Kidney capillary endothelial cell (primary cell): ENCODE results near the gene TREH.
"Not testable (repeated sequence)": the region's sequence is repeated elsewhere in the genome, so short reads cannot be mapped to it uniquely, and the experiment has no call there.

Experiments
- DNase-seq: peaks from one replicate; pipeline ENCODE4 v3.0.0-alpha.2; 2018; ENCODE audit warnings: low spot score

TREH gene, protein sequence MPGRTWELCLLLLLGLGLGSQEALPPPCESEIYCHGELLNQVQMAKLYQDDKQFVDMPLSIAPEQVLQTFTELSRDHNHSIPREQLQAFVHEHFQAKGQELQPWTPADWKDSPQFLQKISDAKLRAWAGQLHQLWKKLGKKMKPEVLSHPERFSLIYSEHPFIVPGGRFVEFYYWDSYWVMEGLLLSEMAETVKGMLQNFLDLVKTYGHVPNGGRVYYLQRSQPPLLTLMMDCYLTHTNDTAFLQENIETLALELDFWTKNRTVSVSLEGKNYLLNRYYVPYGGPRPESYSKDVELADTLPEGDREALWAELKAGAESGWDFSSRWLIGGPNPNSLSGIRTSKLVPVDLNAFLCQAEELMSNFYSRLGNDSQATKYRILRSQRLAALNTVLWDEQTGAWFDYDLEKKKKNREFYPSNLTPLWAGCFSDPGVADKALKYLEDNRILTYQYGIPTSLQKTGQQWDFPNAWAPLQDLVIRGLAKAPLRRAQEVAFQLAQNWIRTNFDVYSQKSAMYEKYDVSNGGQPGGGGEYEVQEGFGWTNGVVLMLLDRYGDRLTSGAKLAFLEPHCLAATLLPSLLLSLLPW

DNA sequence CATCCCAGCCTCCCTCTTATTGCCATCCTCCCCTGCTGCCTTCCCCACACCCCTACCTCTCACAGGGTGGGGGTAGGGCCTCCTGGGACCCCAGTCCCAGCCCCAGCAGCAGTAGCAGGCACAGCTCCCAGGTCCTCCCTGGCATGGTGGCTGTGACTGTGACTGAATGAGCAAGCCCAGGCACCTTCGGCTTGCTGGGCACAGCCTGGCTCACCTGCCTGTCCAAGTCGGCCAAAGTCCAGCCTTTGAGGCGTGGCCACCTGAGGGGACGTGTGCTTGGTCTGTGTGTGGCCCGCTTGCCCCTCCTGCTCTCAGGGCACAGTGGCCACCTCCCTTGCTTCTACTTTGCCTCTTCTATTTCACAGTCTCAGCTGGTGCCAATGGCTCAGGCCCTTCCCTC, at the start of gene TREH:
TREH (minus strand) TSS at position 168 of the 400 bp plus-strand sequence; CDS start at position 145, 23 bp downstream.
- DNase-seq = no peak

DNA sequence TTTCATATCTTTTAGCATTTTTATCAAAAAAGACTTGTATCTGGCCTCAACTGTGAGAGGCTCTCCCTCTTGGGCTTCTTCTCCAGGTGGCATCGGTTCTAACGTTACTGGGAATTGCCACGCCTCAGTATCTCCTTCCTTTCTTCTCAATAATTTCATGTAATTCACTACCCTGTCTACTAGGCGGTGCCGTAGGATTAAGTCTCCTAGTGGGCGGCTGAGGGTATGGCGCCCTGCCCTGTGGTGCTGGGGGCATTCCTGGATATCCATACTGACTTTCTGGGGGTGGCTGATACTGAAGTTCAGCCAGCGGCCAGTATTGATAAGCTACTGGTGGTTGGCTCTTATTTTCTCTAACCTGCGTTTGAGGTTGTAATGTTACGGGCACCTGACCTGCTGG, 48.7 kb upstream of the TREH start:
- not testable (repeated sequence) for DNase-seq

DNA sequence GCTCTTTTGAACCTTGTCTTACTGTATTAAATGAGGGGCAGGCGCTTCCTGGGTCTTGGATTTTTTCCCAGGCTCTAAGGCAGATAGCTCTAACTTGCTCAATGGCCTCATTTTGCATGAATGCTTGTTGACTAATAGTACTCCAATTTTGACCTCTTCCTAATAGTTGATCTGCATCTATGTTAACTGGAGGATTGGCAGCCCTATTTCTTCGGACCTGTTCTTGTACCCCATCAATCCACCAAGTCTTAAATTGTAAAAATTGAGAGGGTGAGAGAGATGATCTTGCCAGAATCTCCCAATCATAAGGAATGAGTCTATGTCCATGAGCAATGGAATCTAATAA, 48.2 kb upstream of the TREH start:
- DNase-seq = not testable (repeated sequence)

DNA sequence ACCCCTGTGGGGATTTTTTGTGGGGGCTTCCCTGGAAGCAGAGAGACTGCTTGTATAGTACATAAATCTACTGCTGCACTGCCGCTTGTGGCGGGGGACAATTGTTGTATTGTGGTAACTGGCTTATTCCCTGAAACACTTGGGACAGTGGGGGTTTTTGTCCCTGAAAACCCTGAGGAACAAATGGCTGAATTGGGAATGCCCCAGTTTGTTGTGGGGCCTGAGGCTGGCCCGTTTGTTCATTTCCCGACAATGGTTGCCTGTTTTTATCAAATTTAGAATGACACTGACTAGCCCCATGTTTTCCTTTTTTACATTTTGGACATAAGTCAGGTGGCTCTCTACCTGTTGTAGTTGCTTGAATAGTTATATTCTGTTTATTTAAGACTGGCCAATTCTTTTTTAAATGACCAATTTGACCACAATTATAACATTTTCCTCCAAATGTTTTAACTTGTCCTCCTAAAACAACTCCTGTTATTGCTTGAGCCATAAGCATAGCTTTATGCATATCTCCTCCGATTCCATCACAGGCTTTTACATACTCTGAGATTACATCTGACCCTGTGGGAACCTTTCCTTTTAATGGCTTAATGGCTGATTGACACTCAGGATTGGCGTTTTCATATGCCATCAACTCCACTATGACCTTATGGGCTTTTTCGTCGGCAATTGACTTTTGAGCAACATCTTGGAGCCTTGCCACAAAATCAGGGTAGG, 47.7 kb upstream of the TREH start:
- not testable (repeated sequence) for DNase-seq

DNA sequence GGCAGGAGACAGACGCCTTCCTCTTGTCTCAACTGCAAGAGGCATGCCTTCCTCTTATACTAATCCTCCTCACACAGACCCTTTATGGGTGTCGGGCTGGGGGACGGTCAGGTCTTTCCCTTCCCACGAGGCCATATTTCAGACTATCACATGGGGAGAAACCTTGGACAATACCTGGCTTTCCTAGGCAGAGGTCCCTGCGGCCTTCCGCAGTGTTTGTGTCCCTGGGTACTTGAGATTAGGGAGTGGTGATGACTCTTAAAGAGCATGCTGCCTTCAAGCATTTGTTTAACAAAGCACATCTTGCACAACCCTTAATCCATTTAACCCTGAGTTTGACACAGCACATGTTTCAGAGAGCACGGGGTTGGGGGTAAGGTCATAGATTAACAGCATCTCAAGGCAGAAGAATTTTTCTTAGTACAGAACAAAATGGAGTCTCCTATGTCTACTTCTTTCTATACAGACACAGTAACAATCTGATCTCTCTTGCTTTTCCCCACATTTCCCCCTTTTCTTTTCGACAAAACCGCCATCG, 42.1 kb upstream of the TREH start:
- not testable (repeated sequence) for DNase-seq

DNA sequence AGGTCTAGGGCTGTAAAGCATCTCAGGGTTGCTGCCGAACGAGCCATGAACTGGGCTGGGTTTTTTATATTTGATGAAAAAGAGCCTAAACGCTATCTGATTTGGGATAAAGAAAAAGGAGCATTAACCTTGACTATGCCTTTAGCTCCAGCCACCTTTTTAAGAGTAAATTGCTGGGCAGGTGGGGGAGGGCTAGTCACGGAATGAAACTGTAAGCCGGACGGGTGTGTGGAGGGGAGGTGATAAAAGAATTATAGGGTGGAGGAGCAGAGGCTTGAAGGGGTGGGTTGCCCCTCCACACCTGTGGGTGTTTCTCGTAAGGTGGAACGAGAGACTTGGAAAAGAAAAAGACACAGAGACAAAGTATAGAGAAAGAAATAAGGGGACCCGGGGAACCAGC, 41.3 kb upstream of the TREH start:
- not testable (repeated sequence) for DNase-seq

DNA sequence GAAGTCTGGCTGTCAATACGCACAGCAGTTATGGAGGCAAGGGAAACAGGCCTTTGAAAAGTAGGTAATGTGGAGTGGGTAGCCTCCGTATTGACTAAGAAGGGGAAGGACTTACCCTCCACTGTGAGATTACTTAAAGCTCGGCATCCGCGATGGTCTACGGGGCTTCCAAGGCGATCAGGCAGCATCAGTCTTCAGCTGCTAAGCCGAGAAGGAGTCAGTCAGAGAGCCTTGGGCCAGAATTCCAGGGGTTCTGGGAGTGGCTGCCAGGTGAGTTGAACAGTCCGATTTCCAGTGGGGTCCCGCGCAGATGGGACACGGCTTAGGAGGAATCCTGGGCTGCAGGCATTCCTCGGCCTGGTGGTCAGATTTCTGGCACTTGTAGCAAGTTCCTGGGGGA, 40.6 kb upstream of the TREH start:
- DNase-seq = not testable (repeated sequence)

DNA sequence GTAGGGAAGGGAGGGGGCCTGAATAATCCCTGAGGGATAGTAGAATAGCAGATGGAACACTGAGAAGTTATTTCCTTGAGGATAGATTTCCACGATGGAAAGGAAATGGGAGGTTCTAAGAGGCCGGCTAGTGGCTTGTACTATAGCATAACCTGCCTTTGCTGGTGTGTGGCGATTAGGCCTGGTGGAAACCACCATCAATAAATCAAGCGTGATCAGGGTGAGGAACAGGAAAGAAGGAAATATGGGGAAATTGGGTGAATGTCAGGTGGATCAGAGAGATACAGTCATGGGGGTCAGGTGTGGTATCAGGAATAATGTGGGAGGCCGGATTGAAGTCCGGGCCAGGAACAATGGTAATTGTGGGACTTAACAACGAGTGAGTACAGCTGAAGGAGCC, 39.1 kb upstream of the TREH start:
- DNase-seq = not testable (repeated sequence)

DNA sequence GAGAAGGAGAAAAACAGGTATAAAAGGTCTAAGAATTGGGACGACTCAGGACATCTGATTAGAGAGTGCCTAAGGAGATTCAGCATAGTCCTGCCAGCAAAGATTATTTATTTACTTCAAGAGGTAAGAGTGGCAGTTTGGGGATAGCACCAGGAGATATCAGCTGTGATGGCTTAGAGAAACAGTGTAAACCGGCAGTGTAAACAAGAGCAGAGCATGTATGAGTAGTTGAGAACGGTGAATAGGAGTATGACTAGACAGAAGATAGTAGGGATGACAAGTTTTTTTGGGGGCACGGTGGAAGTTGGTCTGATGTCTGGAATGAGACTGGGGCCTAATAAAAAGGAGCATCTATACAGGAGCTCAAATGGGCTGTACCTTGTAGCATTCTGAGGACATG, 38.3 kb upstream of the TREH start:
- not testable (repeated sequence) for DNase-seq

DNA sequence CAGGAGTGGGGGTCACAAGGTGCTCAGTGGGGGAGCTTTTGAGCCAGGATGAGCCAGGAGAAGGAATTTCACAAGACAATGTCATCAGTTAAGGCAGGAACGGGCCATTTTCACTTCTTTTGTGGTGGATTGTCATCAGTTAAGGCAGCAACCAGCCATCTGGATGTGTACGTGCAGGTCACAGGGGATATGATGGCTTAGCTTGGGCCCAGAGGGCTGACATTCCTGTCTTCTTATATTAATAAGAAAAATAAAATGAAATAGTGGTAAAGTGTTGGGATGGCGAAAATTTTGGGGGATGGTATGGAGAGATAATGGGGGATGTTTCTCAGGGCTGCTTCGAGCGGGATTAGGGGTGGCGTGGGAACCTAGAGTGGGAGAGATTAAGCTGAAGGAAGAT, 37.8 kb upstream of the TREH start:
- DNase-seq = not testable (repeated sequence)

DNA sequence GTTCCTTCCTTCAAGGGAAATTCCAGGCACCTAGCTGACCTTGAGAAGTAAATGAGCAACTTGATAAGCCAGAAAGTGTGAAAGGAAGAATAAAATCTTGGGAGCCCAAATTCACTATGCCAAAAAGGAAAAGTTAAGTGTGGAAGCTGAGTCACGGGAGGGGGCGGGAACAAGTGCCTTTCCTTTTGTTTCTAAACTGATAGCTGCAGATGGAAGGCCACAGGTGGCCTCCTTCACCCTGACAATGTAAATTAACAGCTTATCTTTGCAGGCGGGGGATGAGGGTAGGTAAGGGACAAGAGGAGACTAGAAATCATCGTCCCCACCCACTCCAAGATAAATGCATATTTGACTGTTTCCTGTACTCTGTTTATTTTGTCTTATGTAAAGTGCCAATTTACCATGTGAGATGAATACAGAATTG, 36.4 kb upstream of the TREH start:
- no peak for DNase-seq

DNA sequence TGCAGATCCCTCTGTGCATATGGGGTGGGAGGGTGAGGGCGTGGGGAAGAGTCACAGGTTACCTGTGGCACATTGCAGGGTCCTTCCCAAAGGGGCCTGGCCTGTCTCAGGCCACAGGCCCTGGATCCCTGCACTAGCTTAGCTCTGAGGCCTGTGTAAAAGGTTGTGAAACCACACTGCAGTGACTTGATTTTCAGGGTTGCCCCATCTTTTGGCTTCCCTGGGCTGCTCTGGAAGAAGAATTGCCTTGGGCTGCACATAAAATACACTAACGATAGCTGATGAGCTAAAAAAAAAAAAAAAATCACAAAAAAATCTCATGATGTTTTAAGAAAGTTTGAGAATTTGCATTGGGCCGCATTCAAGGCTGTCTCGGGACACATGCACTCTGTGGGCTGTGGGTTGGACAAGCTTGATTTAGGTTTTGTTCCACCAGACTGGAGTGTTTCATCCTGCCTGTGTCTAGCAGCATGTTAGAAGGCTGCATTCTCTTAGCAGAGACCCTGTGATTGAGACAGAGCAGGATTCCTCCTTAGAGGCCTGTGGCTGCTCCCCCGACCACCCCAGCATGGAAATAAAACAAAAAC, 35.9 kb upstream of the TREH start:
- no peak for DNase-seq

DNA sequence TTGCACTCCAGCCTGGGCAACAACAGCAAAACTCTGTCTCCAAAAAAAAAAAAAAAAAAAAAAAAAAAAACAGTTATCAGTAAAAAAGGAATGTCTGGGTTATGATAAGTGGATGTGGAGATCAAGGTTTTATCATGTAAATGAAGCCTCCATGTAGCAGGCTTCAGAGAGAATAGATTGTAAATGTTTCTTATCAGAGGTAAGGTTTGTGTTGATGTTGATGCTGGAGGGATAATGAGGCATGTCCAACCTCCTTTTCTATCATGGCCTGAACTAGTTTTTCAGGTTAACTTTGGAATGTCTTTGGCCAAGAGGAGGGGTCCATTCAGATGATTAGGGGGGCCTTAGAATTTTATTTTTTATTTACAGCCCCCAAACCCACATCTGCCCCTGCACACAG, 35.4 kb upstream of the TREH start:
- no peak for DNase-seq

DNA sequence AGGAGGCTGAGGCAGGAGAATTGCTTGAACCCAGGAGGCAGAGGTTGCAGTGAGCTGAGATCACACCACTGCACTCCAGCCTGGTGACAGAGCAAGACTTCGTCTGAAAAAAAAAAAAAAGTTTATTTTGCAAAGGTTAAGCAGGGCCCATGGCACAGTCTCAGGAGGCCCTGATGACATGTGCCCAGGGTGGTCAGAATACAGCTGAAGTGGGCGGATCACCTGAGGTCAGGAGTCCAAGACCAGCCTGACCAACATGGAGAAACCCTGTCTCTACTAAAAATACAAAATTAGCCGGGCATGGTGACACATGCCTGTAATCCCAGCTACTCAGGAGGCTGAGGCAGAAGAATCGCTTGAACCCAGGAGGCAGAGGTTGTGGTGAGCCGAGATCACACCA, 35.0 kb upstream of the TREH start:
- DNase-seq = not testable (repeated sequence)

DNA sequence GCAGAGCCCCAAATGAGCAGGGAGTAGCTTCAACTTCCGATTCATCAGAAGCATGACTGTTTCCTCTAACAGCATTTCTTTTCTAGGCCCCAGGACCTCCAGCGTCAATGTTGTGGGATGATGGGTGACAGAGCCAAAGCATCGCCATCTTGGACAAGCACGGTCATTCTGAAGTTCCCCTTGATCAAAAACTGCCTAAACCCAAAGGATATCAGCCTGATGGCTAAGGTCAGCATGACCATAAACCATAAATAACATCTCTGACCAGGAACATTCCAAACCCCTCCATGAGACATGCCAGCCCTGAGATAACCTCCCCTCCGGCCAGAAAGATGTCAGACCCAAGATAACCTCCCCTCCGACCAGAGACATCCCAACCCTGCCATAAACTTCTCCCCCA, 28.8 kb upstream of the TREH start:
- no peak for DNase-seq

DNA sequence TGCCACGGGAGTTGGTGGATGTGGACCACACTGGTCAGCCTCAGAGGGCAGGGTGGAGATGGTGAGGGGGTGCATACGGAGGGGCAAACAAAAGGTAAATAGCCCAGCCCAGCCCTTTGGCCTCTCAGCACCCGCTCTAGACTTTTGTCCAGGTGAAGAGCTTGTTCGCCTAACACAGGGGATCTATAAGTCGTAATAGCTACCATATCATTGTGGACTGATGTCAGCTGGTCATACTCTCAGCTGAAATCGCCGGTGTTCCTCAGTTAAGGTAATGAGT, 27.0 kb upstream of the TREH start:
- DNase-seq = no peak

DNA sequence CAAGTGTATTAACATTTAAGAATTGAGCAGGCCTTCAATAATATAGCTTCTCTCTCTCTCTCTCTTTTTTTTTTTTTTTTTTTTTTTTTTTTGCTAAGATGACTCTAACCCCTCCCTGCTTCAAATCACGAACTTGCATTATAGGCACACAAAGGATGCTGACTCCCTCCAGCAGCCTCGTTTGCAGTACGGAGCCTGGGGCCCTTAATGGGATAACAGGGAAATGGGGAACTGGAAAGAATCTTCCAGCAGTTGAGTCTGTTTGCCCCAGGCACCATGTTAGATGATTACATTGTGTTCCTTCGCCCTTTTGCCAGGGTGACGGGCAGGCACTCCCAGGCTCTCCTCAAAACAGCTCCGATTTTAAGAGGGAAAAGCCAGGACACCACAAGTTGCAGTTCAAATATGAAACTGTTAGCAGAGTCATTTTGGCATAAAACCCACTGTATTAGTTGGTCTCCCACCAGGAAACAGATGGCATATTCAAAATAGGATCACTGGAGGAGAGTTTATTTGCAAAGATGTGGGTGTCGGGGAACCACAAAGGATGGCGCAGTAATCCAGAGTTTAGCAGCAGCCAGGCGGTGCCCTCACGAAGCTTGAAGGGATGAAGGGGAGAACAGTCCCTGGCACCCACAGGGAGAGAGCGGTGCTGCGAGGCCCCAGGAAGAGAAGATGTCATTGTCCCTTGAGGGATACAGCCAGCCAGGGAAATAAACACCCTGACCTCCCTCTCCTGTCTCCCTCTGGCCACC, 26.5 kb upstream of the TREH start:
- no peak for DNase-seq

DNA sequence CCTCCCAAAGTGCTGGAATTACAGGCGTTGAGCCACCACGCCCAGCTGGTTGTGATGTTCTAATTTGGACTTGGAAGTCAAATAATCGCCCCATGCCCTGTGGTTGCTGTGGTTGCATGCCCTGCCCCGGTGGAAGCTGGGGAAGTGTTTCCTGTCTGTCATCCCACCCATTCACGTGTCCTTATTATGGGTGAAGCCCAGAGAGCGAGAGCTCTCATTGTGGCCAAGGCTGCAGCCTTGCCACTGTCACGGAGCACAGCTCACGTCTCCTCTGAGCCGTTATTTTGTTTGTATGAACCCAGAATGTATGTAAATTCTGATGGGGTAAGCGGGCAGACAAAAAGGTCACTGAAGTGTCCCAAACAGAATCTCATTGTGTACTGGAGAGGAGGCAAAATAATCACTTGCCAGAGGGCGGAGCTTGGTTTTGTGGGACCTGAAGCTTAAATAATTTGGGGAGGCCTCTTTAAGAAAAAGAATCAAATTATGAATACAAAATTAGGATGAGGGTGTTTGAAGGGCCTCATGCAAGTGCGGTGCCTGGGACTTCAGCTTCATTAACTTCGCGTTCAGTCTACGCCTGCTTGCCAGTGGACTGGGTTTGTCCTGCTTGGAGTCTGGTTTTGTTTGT, 25.8 kb upstream of the TREH start:
- no peak for DNase-seq

DNA sequence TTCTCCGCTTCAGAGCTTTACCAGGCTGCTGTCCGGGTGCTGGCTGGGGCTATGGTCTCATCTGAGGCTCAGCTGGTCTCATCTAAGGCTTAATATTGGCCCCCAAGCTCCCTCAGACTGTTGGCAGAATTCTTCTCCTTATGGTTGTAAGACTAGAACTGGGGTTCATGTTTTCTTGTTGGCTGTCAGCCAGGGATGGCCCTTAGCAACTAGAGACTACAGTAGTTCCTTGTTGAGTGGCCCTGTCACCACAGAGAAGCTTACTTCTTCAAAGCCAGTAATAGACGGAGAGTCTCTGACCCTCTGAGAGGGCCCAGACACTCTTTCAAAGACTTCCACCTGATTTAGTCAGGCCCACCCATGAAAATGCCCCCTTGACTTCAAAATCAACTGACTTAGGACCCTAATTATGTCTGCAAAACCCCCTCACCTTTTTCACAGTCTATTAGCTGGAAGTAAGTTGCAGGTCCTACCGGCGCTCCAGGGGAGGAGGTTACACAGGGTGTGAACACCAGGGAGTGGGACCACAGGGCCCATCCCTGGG, 24.2 kb upstream of the TREH start:
- no peak for DNase-seq

DNA sequence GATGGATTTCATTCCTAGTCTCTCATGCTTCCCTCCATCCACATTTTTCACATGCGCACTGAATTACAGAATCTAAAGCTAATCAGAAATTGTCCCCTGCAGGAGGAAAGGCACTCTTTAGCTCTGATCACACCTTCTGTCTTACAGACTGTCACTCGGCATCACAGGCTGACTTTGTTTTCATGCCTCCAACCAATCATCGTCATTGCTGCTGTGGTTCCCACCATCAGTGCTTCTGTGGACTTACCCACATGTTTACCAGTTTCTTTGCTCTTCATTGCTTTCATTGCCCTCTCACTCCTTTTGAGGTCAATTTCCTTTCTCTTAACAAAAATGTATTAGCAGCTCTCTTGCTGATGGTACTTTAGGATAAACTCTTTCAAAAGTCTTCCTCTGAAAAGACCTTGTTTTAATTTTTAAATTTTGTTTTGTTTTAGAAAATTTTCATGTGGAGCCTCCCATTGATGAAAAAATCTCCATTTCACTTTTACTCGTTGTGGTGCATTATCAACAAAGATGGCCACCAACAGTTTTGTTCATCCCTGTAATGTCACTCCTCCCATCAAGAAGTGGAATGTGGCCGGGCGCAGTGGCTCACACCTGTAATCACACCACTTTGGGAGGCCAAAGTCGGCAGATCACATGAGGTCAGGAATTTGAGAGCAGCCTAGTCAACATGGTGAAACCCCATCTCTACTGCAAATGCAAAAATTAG, 20.2 kb upstream of the TREH start:
- no peak for DNase-seq

DNA sequence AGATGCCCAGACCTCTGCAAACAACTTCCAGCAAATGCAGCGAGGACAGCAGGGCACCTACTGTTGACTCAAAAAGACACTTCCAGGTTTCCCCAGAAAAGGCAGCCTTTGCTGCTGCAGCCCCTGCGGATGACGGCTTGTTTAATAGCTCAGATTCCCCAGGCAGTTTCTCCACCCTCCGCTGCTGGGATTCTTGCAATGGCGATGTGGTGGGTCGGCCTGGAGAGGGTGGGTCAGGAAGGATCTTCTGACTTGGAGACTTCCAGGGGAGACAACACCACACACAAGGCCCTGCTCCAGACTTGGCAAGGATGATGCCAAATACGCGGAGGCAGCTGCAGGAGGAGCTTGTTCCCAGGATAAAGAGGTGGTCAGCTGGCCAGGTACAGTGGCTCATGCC, 17.9 kb upstream of the TREH start:
- no peak for DNase-seq
